ENCODE data around the gene NCK1. TPM values are rescaled to one million over a fixed set of nuclear protein-coding genes. Genes with fewer than 3 reads are reported as not detected.
A peak's percentile ranks its signal among the peaks of the same experiment; 100 is the strongest.

The NCK1 gene
- total RNA-seq, 1 donor from 2014 or later, result 38.1 TPM

GRCh38 chr3:136946978-136947377 is 85.0 kb downstream of the NCK1 start:
- Mint-ChIP-seq H3K27ac (ENCODE audit: unreplicated experiment) (no peak overlapping the region), H3K9me3 (ENCODE audit: low read depth) (no peaks in the 10 kb centered on the region), H3K36me3 (ENCODE audit: low read depth) (peaks cover 8% of the 10 kb centered on the region), H3K27me3 (ENCODE audit: low read depth) (no peaks in the 10 kb centered on the region), H3K4me3 (ENCODE audit: unreplicated experiment) (no peak overlapping the region), H3K4me1 (ENCODE audit: low read depth) (peaks cover 10% of the 10 kb centered on the region)
- no peak for DNase-seq (ENCODE audit: low spot score)
- TF ChIP-seq CTCF (IDR thresholded peaks at IDR 0.05), result no peak

- no peaks in the 10 kb centered on the region for H3K27me3 Mint-ChIP-seq (ENCODE audit: low read depth)
- no peak for TF ChIP-seq CTCF (IDR thresholded peaks at IDR 0.05)
- H3K27ac Mint-ChIP-seq (ENCODE audit: unreplicated experiment), result no peak overlapping the region
- H3K4me1 Mint-ChIP-seq (ENCODE audit: low read depth), result peaks cover 10% of the 10 kb centered on the region
- H3K4me3 Mint-ChIP-seq (ENCODE audit: unreplicated experiment), result no peak overlapping the region
- H3K36me3 Mint-ChIP-seq (ENCODE audit: low read depth), result peaks cover 8% of the 10 kb centered on the region
- no peaks in the 10 kb centered on the region for H3K9me3 Mint-ChIP-seq (ENCODE audit: low read depth)
- DNase-seq (ENCODE audit: low spot score), result no peak
These were observed 85.5 kb downstream of the NCK1 start for GRCh38 chr3:136947477-136947876.

GRCh38 chr3:136949146-136949545 is 87.1 kb downstream of the NCK1 start:
- DNase-seq (ENCODE audit: low spot score), result no peak
- Mint-ChIP-seq H3K9me3 (ENCODE audit: low read depth) (no peaks in the 10 kb centered on the region), H3K4me3 (ENCODE audit: unreplicated experiment) (no peak overlapping the region), H3K27me3 (ENCODE audit: low read depth) (no peaks in the 10 kb centered on the region), H3K36me3 (ENCODE audit: low read depth) (peaks cover 8% of the 10 kb centered on the region), H3K27ac (ENCODE audit: unreplicated experiment) (no peak overlapping the region), H3K4me1 (ENCODE audit: low read depth) (peaks cover 4% of the 10 kb centered on the region)
- no peak for TF ChIP-seq CTCF (IDR thresholded peaks at IDR 0.05)

DNA sequence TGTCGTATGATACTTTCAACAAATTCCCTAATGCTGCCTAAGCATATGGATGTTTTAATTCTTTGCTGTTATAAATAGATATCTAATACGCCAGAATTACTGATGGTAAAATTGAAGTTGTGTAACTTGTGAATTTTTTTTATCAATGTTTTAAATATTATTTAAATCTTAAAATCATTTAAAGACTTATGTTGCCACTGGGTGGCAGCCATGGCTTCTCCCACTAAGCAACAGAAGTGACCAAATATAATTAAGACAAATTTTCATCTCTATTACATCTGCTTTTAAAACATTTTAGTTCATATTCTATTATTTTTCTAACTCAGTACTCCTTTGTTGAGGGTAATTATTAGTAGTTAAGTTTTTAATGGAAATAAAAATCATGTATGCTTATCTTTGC is 87.7 kb downstream of the NCK1 start:
- H3K27me3 Mint-ChIP-seq (ENCODE audit: low read depth), result no peaks in the 10 kb centered on the region

GRCh38 chr3:136950623-136951022 is 88.6 kb downstream of the NCK1 start:
- Mint-ChIP-seq H3K36me3 (ENCODE audit: low read depth) (peaks cover 5% of the 10 kb centered on the region), H3K27ac (ENCODE audit: unreplicated experiment) (no peak overlapping the region), H3K27me3 (ENCODE audit: low read depth) (no peaks in the 10 kb centered on the region), H3K4me1 (ENCODE audit: low read depth) (peaks cover 15% of the 10 kb centered on the region), H3K4me3 (ENCODE audit: unreplicated experiment) (no peak overlapping the region), H3K9me3 (ENCODE audit: low read depth) (no peaks in the 10 kb centered on the region)
- DNase-seq (ENCODE audit: low spot score), result no peak
- no peak for TF ChIP-seq CTCF (IDR thresholded peaks at IDR 0.05)

More for the DNA sequence above, 87.7 kb downstream of the NCK1 start:
- Mint-ChIP-seq H3K9me3 (ENCODE audit: low read depth) (no peaks in the 10 kb centered on the region), H3K36me3 (ENCODE audit: low read depth) (peaks cover 8% of the 10 kb centered on the region), H3K27ac (ENCODE audit: unreplicated experiment) (no peak overlapping the region), H3K4me3 (ENCODE audit: unreplicated experiment) (no peak overlapping the region), H3K4me1 (ENCODE audit: low read depth) (peaks cover 6% of the 10 kb centered on the region)
- peak; percentile 73 for TF ChIP-seq CTCF (IDR thresholded peaks at IDR 0.05)
- DNase-seq (ENCODE audit: low spot score), result no peak

All from chondrocyte (in vitro differentiated cells).